Measurements from ENCODE around the gene KIF26A.
"Not testable (repeated sequence)": the region's sequence is repeated elsewhere in the genome, so short reads cannot be mapped to it uniquely, and the experiment has no call there.

The KIF26A gene

GRCh38 chr14:104223101-104224041, 85.0 kb downstream of the KIF26A start:
- no peak for DNase-seq (ENCODE audit: low spot score)

GRCh38 chr14:104224131-104224505, 85.7 kb downstream of the KIF26A start:
- DNase-seq (ENCODE audit: low spot score), result no peak

- no peak for DNase-seq (ENCODE audit: low spot score)
Measured at GRCh38 chr14:104224506-104225277, 86.3 kb downstream of the KIF26A start.

GRCh38 chr14:104225278-104226190, 87.1 kb downstream of the KIF26A start:
- not testable (repeated sequence) for DNase-seq (ENCODE audit: low spot score)

- DNase-seq (ENCODE audit: low spot score), result no peak
Measured at GRCh38 chr14:104226421-104227383, 88.3 kb downstream of the KIF26A start.

- DNase-seq (ENCODE audit: low spot score), result no peak
Measured at GRCh38 chr14:104227806-104228205, 89.4 kb downstream of the KIF26A start.

GRCh38 chr14:104228221-104228620, 89.8 kb downstream of the KIF26A start:
- DNase-seq (ENCODE audit: low spot score), result no peak

- DNase-seq (ENCODE audit: low spot score), result no peak
Measured at GRCh38 chr14:104228716-104229533, 90.5 kb downstream of the KIF26A start.

- DNase-seq (ENCODE audit: low spot score), result no peak
Measured at GRCh38 chr14:104229534-104230055, 91.2 kb downstream of the KIF26A start.

- DNase-seq (ENCODE audit: low spot score), result no peak
Measured at GRCh38 chr14:104230119-104230815, 91.9 kb downstream of the KIF26A start.
